PC-9 (cell line): ENCODE measurements around the gene SHROOM3. TPM values are rescaled to one million over a fixed set of nuclear protein-coding genes. Genes with fewer than 3 reads are reported as not detected.

Source experiments
- BruUV-seq: library from RNA; stranded (reverse); fragments of 400-500 nt; replicated peaks from 2 replicates; lab custom pipeline; 2021; lab: Mats Ljungman, UMichigan
- CTCF ChIA-PET: fragments of 300-600 bp; sonication (Branson Sonifier 250); formaldehyde crosslinking; loops from one replicate; lab custom pipeline; 2022; ENCODE audit warnings: antibody characterized with exemption; lab: Charles Lee
- POLR2A ChIA-PET: fragments of 300-600 bp; sonication (Branson Sonifier 250); formaldehyde crosslinking; loops from one replicate; lab custom pipeline; 2022; ENCODE audit warnings: antibody characterized with exemption; ENCODE audit not compliant: unreplicated experiment; lab: Charles Lee
- DNase-seq, 2 experiments: peaks; one replicate each; pipeline versions ENCODE4 v3.0.0 to v3.0.0-alpha.2; 2015 to 2022; ENCODE audit warnings: mixed read lengths in 1 of 2
- H2AFZ ChIP-seq: fragments of 200-600 bp; sonication (generic); 2 replicates; pipeline ENCODE4 v1.8.1; 2017; ENCODE audit warnings: antibody characterized with exemption
- H3F3A ChIP-seq: fragments of 200-600 bp; sonication (generic); 2 replicates; pipeline ENCODE4 v1.8.1; 2017; ENCODE audit warnings: antibody characterized with exemption, mild to moderate bottlenecking, low read depth; ENCODE audit not compliant: insufficient read depth
- H3K27ac ChIP-seq: fragments of 200-600 bp; sonication (generic); 2 replicates; pipeline ENCODE4 v1.6.1; 2016; ENCODE audit warnings: mixed run types
- H3K27me3 ChIP-seq: fragments of 200-600 bp; sonication (generic); 2 replicates; pipeline ENCODE4 v1.6.1; 2016; ENCODE audit warnings: low read depth, mixed run types; ENCODE audit not compliant: insufficient read depth
- H3K36me3 ChIP-seq: fragments of 200-600 bp; sonication (generic); 2 replicates; pipeline ENCODE4 v1.6.1; 2016; ENCODE audit warnings: low read depth, mixed run types
- H3K4me1 ChIP-seq: fragments of 200-600 bp; sonication (generic); replicated peaks from 2 replicates; pipeline ENCODE4 v1.6.1; 2016; ENCODE audit warnings: mixed run types; ENCODE audit not compliant: insufficient read depth
- H3K4me2 ChIP-seq: fragments of 200-600 bp; sonication (generic); 2 replicates; pipeline ENCODE4 v1.6.1; 2017; ENCODE audit warnings: mixed run types
- H3K4me3 ChIP-seq: fragments of 200-600 bp; sonication (generic); 2 replicates; pipeline ENCODE4 v1.6.1; 2016; ENCODE audit warnings: mixed run types
- H3K79me2 ChIP-seq: fragments of 200-600 bp; sonication (generic); 2 replicates; pipeline ENCODE4 v1.6.1; 2017; ENCODE audit warnings: low read depth, mixed run types
- H3K9me2 ChIP-seq: fragments of 200-600 bp; sonication (generic); 2 replicates; pipeline ENCODE4 v1.8.1; 2017; ENCODE audit warnings: mild to moderate bottlenecking; ENCODE audit not compliant: insufficient read depth
- H3K9me3 ChIP-seq: fragments of 200-600 bp; sonication (generic); 2 replicates; pipeline ENCODE4 v1.8.1; 2016; ENCODE audit warnings: low read depth; ENCODE audit not compliant: insufficient read depth
- H4K20me1 ChIP-seq: fragments of 200-600 bp; sonication (generic); 2 replicates; pipeline ENCODE4 v1.8.1; 2017; ENCODE audit not compliant: insufficient read depth
- EZH2 ChIP-seq: fragments of 200-600 bp; sonication (generic); IDR thresholded peaks from 2 replicates; pipeline ENCODE4 v1.8.0; 2017; ENCODE audit warnings: antibody characterized with exemption, low read depth
- intact Hi-C: fragments of 100-400 bp; cut with micrococcal nuclease; formaldehyde crosslinking; loops from one replicate; pipeline ENCODE4 v1.10.0; 2022; ENCODE audit not compliant: unreplicated experiment
- total RNA-seq: library from RNA; stranded (reverse); gene quantifications from 2 replicates; pipeline ENCODE4 v1.2.3, GENCODE V29; 2021
- TF ChIP-seq, protein P1 (sequence below): fragments of 200-600 bp; sonication (generic); conservative IDR thresholded peaks from 2 replicates; pipeline ENCODE4 v1.6.1; 2017; ENCODE audit warnings: mixed run types, antibody characterized with exemption, mild to moderate bottlenecking, moderate library complexity

The SHROOM3 gene
- total RNA-seq, 1 experiment from 2014 or later: 44.3 TPM

DNA sequence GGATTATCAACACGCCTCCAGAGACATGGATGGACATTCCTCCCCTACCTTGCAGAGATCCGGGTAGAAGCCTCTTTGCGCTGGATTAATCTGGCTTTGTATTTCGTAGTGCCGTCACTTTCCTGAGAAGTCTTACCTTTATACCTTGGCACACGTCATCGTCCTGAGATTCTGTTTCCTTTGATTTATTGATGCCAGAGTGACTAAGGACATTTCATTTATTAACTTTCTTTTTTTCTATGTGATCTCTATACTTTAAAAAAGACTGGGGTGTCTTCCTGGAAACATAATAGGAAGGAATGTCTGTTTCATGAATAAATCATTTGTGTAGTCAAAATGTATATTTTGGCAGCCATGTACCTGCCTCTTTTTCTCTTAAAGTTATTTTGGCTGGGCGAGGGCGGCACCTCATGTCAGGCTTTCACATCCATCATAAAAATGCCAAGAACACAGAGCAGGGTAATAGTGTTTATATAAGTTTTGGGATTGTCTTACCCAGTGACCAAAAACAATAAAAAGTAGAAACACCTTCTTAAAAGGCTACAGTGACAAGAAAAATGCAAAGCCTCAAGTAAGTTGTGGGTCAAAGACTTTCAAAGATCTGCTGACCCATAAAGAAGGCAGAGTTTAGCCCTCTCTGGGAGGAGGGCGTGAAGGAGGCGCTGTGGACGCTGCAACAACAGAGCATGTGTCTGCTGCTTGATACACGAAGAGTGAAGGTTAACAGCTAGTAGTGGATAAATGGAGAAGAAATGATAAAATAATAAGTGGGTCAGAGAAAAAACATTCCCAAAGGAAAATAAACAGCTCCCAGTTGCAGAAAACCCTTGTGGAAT lies 124.4 kb downstream of the SHROOM3 start:
- ChIA-PET CTCF (no interaction called here), POLR2A (no interaction called here)
- Histone ChIP-seq H2AFZ (no peak overlapping the region), H3F3A (peaks cover 29% of the 10 kb centered on the region), H3K9me2 (no peaks in the 10 kb centered on the region), H4K20me1 (no peaks in the 10 kb centered on the region), H3K4me1 (peaks cover 28% of the 10 kb centered on the region), H3K27ac (no peak overlapping the region), H3K79me2 (no peaks in the 10 kb centered on the region), H3K4me3 (no peak overlapping the region), H3K9me3 (no peaks in the 10 kb centered on the region), H3K27me3 (no peaks in the 10 kb centered on the region), H3K4me2 (no peak overlapping the region), H3K36me3 (no peaks in the 10 kb centered on the region)
- no TSS peak for BruUV-seq
- no peak for TF ChIP-seq EZH2
- TF ChIP-seq, protein P1, sequence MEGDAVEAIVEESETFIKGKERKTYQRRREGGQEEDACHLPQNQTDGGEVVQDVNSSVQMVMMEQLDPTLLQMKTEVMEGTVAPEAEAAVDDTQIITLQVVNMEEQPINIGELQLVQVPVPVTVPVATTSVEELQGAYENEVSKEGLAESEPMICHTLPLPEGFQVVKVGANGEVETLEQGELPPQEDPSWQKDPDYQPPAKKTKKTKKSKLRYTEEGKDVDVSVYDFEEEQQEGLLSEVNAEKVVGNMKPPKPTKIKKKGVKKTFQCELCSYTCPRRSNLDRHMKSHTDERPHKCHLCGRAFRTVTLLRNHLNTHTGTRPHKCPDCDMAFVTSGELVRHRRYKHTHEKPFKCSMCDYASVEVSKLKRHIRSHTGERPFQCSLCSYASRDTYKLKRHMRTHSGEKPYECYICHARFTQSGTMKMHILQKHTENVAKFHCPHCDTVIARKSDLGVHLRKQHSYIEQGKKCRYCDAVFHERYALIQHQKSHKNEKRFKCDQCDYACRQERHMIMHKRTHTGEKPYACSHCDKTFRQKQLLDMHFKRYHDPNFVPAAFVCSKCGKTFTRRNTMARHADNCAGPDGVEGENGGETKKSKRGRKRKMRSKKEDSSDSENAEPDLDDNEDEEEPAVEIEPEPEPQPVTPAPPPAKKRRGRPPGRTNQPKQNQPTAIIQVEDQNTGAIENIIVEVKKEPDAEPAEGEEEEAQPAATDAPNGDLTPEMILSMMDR: no peak
- intact Hi-C loops: loop anchor here (5.0 kb wide), 1 partner anchor 32 kb away; no protein-coding TSS in a partner anchor
- DNase-seq: no peak

- H3F3A ChIP-seq: peaks cover 29% of the 10 kb centered on the region
- no peaks in the 10 kb centered on the region for H3K79me2 ChIP-seq
- intact Hi-C loops: loop anchor here (2.0 to 5.0 kb wide), 3 partner anchors 15 to 35 kb away; no protein-coding TSS in a partner anchor
- ChIA-PET CTCF (no interaction called here), POLR2A (interaction anchor here (0.7 to 0.8 kb wide), 3 partner anchors 18 to 113 kb away, joined by 3 to 4 read pairs (median 3); no protein-coding TSS in a partner anchor)
- no peaks in the 10 kb centered on the region for H3K9me2 ChIP-seq
- no peaks in the 10 kb centered on the region for H4K20me1 ChIP-seq
- peaks cover 32% of the 10 kb centered on the region for H3K4me1 ChIP-seq
- no peaks in the 10 kb centered on the region for H3K27me3 ChIP-seq
- peak overlapping the region; percentile 66 for H3K4me2 ChIP-seq
- H3K4me3 ChIP-seq: peak overlapping the region; percentile 13; the same call in 1 of the 2 replicates
- no TSS peak for BruUV-seq
- TF ChIP-seq EZH2: no peak
- TF ChIP-seq, protein P1: no peak
- H3K36me3 ChIP-seq: no peaks in the 10 kb centered on the region
- no peaks in the 10 kb centered on the region for H3K9me3 ChIP-seq
- peak overlapping the region; percentile 97 for H3K27ac ChIP-seq
- peak in 1 of 2 experiments; percentile 72 for DNase-seq
- no peak overlapping the region; the same call in 1 of the 2 replicates for H2AFZ ChIP-seq
These were observed 127.1 kb downstream of the SHROOM3 start for GRCh38 chr4:76562161-76562560.

- Histone ChIP-seq H3K27ac (peak overlapping the region; percentile 97), H3K4me2 (peak overlapping the region; percentile 66), H3K4me3 (peak overlapping the region; percentile 13; the same call in 1 of the 2 replicates), H3K27me3 (no peaks in the 10 kb centered on the region), H4K20me1 (no peaks in the 10 kb centered on the region), H3K9me2 (no peaks in the 10 kb centered on the region), H3K36me3 (no peaks in the 10 kb centered on the region), H2AFZ (no peak overlapping the region), H3F3A (peaks cover 29% of the 10 kb centered on the region), H3K9me3 (no peaks in the 10 kb centered on the region), H3K79me2 (no peaks in the 10 kb centered on the region), H3K4me1 (peaks cover 32% of the 10 kb centered on the region)
- TF ChIP-seq, protein P1: no peak
- TF ChIP-seq EZH2: no peak
- peak in 1 of 2 experiments; percentile 90 for DNase-seq
- POLR2A ChIA-PET: interaction anchor here (0.5 to 0.7 kb wide), 9 partner anchors 17 to 594 kb away, joined by 3 to 39 read pairs (median 3); partner anchors contain the start of gene CCNG2
- BruUV-seq: no TSS peak
- CTCF ChIA-PET: interaction anchor here (0.6 kb wide), 1 partner anchor 132 kb away, joined by 5 read pairs; no protein-coding TSS in a partner anchor
- intact Hi-C loops: loop anchor here (2.0 to 5.0 kb wide), 3 partner anchors 16 to 36 kb away; no protein-coding TSS in a partner anchor
These were observed 127.9 kb downstream of the SHROOM3 start for GRCh38 chr4:76562836-76563453.
